ENCODE results near the gene ZNF33A. TPM values are rescaled to one million over a fixed set of nuclear protein-coding genes. Genes with fewer than 3 reads are reported as not detected.
A peak's percentile ranks its signal among the peaks of the same experiment; 100 is the strongest.

ZNF33A gene
- total and polyA plus RNA-seq, 2 of the 4 experiments (the other 2 are of a cell fraction) = 5.6 to 14.3 TPM

GRCh38 chr10:37976091-37976879 is 34.2 kb upstream of the ZNF33A start, which contains the start of gene ZNF25 (continued):
- TF ChIP-seq, protein P1, sequence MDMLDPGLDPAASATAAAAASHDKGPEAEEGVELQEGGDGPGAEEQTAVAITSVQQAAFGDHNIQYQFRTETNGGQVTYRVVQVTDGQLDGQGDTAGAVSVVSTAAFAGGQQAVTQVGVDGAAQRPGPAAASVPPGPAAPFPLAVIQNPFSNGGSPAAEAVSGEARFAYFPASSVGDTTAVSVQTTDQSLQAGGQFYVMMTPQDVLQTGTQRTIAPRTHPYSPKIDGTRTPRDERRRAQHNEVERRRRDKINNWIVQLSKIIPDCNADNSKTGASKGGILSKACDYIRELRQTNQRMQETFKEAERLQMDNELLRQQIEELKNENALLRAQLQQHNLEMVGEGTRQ (IDR thresholded peaks at IDR 0.05; ENCODE audit: low read depth, low read length) = no peak
- no peak for TF ChIP-seq NFE2L2 (IDR thresholded peaks at IDR 0.05; ENCODE audit: low read depth, low read length)

DNA sequence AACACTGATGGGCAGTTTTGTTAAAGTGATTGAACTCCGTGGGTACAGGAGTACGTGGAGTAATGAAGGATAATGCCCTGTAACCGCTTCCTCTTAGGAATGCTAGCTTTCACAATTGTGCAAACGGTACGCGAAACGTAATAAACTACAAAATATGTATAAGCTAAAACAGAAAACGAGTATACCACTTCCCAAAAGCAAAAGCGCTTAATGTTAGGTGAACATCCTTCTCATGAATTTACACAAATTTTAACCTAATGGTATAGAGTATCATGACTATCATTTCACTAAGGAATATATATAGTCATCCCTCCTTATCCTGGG is 33.6 kb upstream of the ZNF33A start:
- peak overlapping the region; percentile 48; the same call in 1 of the 2 replicates for H3K18ac ChIP-seq (ENCODE audit: low read depth, low read length)
- CTCF ChIA-PET = interaction anchor here (0.5 to 1.2 kb wide), 7 partner anchors 10 to 389 kb away, joined by 3 to 4 read pairs (median 3); partner anchors contain the start of gene ZNF37A
- no peaks in the 10 kb centered on the region for H4K20me1 ChIP-seq (ENCODE audit: insufficient read depth, low read length)
- H3K36me3 ChIP-seq (ENCODE audit: control insufficient read depth, insufficient read depth, low read length) = no peaks in the 10 kb centered on the region
- no TSS peak for BruUV-seq (replicated peaks)
- no peaks in the 10 kb centered on the region for H3K27me3 ChIP-seq (ENCODE audit: control insufficient read depth, insufficient read depth, low read length)
- no peaks in the 10 kb centered on the region for H3K4me1 ChIP-seq (ENCODE audit: control insufficient read depth, insufficient read depth, low read length)
- H3K27ac ChIP-seq (ENCODE audit: insufficient read depth, low read length) = peak overlapping the region; percentile 7; the same call in 1 of the 2 replicates
- peak overlapping the region; percentile 73; the same call in 1 of the 2 replicates for H4K5ac ChIP-seq (ENCODE audit: low read depth, low read length)
- POLR2A ChIA-PET (ENCODE audit: unreplicated experiment) = interaction anchor here (0.6 kb wide), 1 partner anchor 11 kb away, joined by 3 read pairs; no protein-coding TSS in a partner anchor
- peak overlapping the region; percentile 85; the same call in 2 of the 3 replicates for H2BK15ac ChIP-seq (ENCODE audit: low read depth, low read length)
- peak overlapping the region; percentile 48 for H2BK5ac ChIP-seq (ENCODE audit: low read depth, low read length, poor library complexity, severe bottlenecking)
- ATAC-seq (ENCODE audit: low read depth) (peak; percentile 0; the same call in 1 of the 2 replicates), DNase-seq (no peak)
- H3K56ac ChIP-seq (ENCODE audit: extremely low read depth, insufficient read depth, low read length) = peak overlapping the region; percentile 76; the same call in 1 of the 2 replicates
- H3K4me2 ChIP-seq (ENCODE audit: low read depth, low read length) = peak overlapping the region; percentile 79
- peak overlapping the region; percentile 57; the same call in 1 of the 2 replicates for H2BK120ac ChIP-seq (ENCODE audit: low read depth, low read length)
- no peak overlapping the region for H2AK5ac ChIP-seq (ENCODE audit: low read depth, low read length)
- peak overlapping the region; percentile 75 for H3K9ac ChIP-seq (ENCODE audit: low read depth, low read length)
- H2AK9ac ChIP-seq (replicated peaks; ENCODE audit: low read depth, low read length, poor library complexity) = no peak overlapping the region
- peaks cover 4 to 6% of the 10 kb centered on the region in 2 experiments for H3K79me1 ChIP-seq (ENCODE audit: low read depth in 1 of 2, low read length in 2 of 2)
- H3K14ac ChIP-seq (replicated peaks; ENCODE audit: low read depth, low read length) = peak overlapping the region; percentile 91
- H3K4me3 ChIP-seq (ENCODE audit: insufficient read depth, low read depth, low read length) = peak overlapping the region; percentile 77
- H3K23ac ChIP-seq (ENCODE audit: low read depth, low read length) = peak overlapping the region; percentile 66; the same call in 1 of the 2 replicates
- H3K9me3 ChIP-seq (ENCODE audit: control insufficient read depth, insufficient read depth, low read length) = no peaks in the 10 kb centered on the region
- intact Hi-C loops (cut with micrococcal nuclease) = loop anchor here (1.0 to 2.0 kb wide), 4 partner anchors 33 to 390 kb away; partner anchors contain the start of genes ZNF248, ZNF33A and ZNF37A
- TF ChIP-seq CEBPB (IDR thresholded peaks at IDR 0.05; ENCODE audit: low read depth, low read length) (peak; percentile 6; the same call in 1 of the 2 replicates), POLR2A (IDR thresholded peaks at IDR 0.05; ENCODE audit: low read depth, low read length) (no peak)
- H2BK20ac ChIP-seq (ENCODE audit: low read depth, low read length) = no peak overlapping the region
- H3K4ac ChIP-seq (ENCODE audit: low read depth, low read length) = peak overlapping the region; percentile 81; the same call in 1 of the 2 replicates
- peak overlapping the region; percentile 73 for H4K91ac ChIP-seq (ENCODE audit: insufficient read depth, low read depth, low read length)
- WGBS, 2 experiments (ENCODE audit: extremely low coverage in 2 of 2, insufficient read length in 1 of 2) = no CpG with 5 or more reads among the region's 9 CpGs
- H3K9me1 ChIP-seq (ENCODE audit: insufficient read depth, low read length) = no peaks in the 10 kb centered on the region
- in situ Hi-C loops (cut with MboI; ENCODE audit: low sequenced_read_pairs) = loop anchor here (25.0 kb wide), 1 partner anchor 385 kb away; no protein-coding TSS in a partner anchor
- dilution Hi-C loops (cut with HindIII; ENCODE audit: low sequenced_read_pairs, unreplicated experiment) = no loop called here
- H4K8ac ChIP-seq (ENCODE audit: low read depth in 2 of 2, low read length in 2 of 2) = peak overlapping the region; percentile 85 to 99; a peak in 3 of 4 replicates
- peak overlapping the region; percentile 89 for H2AFZ ChIP-seq (replicated peaks; ENCODE audit: low read length, poor library complexity)

Measured in IMR-90 (cell line).